ENCODE results near the gene STXBP6. TPM values are rescaled to one million over a fixed set of nuclear protein-coding genes. Genes with fewer than 3 reads are reported as not detected.

Gene STXBP6
- total RNA-seq, 1 donor from 2014 or later = 18.1 TPM

DNA sequence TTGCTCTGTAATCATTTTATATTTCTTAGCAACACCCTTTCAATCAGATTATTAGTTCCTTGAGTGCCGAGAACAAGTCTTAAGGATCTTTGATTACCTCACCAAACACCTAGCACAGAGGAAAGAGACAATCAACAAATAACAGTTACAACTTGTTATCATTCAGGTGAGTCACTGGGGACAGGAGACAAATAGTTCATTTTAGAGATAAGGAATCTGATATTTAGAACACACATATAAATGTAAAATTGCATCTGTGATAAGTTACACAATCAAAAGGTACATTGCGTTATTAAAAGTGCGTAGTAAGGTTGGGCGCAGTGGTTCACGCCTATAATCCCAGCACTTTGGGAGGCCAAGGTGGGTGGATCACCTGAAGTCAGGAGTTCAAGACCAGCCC is 5.1 kb upstream of the STXBP6 start:
- DNase-seq (ENCODE audit: low spot score) = no peak
- intact Hi-C loops (cut with DNase I) = no loop called here
- ATAC-seq = no peak

DNA sequence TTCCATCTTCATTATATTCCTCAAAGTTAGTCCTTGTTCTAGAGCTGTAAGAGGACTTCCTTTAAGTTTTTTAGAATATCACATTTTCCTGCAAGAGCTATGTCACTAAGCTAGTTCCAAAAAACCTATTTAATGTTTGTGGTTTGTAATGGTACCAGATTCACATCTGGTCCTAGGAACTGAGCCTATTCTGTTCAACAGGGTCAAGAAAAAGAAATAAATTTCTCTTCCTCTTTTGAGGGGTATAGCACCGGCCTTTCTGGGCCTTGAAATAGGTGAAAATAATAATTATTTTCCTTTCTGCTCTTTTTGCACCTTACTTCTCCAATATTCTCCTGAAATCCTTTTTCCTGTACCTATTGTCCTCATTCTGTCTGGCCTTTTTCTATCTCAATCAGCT is 3.6 kb upstream of the STXBP6 start:
- DNase-seq (ENCODE audit: low spot score) (no peak), ATAC-seq (no peak)
- intact Hi-C loops (cut with DNase I) = no loop called here

DNA sequence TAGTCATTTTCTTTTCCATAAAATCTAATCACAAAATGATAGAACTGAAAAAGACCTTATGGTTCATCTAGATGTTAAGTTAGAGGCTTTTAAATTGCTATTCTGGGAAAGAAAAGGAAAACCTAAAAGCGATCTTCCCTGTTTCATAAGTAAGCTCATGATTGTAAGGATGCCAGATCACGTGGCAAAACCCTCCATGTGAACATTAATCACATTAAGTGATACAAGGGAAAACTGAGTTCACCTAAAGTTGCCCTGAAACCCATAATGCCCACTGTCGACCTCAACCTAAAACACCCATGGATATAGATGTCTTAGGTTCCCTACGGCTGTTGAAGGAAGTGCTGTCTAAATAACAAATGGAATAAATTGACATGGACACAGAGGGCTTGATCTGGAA is 3.0 kb upstream of the STXBP6 start:
- intact Hi-C loops (cut with DNase I) = no loop called here
- no peak for DNase-seq (ENCODE audit: low spot score)
- no peak for ATAC-seq

DNA sequence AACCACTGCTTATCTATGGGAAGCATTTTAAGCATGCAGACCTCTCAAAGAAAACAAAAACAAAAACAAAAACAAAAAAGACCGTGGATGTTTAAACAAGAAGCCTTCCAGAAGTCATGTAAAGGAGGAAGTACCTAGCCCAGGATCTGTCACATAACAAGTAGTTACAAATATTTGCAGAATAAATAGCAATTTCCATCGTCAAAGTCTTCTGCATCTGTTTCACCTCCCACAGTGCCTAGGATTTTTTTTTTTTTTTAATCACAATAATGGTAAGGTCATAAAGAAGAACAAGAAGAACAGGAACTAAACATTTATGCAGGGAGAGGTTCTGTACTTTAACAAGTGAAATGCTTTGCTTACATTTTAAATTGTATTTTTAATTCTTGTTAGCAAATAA is 2.4 kb upstream of the STXBP6 start:
- ATAC-seq = no peak
- intact Hi-C loops (cut with DNase I) = no loop called here
- DNase-seq (ENCODE audit: low spot score) = no peak

DNA sequence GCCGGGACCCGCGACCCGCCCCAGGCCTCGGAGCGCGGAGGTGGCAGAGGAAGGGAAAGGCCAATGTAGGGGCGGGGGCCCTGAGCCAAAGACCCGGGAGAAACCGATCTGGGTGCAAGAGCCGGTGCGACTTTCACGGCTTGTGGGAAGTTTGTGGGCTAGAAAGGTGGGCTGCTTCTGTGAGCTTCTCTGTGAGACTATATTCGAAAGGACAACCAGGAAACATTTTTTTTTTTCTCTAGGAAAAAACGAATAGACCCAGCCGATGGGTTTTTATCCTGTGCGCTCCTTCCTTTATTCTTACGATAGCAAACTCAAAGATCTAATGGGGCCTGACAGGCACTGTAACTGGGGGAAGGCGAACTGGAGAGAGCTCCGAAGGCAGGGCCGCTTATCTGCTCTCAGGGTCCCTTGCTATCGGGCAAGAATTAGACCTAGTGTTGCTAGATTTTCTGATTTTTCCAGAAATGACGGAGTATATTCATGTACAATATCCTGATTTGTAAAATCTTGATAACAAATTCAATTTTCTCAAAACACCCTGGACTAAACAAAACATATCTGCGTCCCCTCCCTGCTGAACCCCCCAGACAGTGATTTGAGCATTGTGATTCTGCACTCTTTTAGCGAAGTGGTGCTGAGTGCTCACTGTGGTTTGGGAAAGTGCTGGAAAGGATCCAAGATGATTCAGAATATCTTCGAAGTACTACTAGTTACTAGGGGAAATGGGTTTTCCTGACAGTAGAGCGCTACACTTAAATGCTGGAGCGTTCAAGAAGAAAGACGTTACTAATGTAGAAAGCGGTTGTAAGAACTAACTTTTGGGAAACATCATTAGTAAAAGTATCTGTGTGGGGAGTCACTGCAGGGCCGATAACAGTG is 563 bp upstream of the STXBP6 start:
- ATAC-seq (no peak), DNase-seq (ENCODE audit: low spot score) (no peak)
- intact Hi-C loops (cut with DNase I) = no loop called here

DNA sequence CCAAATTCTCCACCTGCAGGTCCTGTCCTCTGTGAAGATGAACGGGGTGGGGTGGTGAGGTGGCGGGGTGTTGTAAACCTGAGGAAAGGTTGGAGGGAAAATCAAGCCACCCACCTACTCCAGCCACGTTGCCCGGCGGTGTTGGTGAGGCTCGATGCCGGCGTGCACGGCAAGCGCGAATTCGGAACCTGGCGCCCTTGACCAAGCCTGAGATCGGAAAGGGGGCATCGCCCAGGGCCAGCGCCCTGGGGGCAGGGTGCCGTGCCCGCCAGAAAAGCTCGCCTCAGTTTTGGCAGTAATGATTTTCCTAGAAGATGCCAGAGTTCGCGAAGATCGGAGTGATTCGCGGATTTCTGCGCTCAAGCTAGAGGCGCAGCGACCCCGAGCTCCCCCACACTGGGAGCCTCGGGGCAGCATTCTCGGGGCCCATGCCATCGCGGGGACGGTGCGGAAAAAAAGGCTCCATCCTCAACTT is 817 bp downstream of the STXBP6 start:
- intact Hi-C loops (cut with DNase I) = no loop called here

DNA sequence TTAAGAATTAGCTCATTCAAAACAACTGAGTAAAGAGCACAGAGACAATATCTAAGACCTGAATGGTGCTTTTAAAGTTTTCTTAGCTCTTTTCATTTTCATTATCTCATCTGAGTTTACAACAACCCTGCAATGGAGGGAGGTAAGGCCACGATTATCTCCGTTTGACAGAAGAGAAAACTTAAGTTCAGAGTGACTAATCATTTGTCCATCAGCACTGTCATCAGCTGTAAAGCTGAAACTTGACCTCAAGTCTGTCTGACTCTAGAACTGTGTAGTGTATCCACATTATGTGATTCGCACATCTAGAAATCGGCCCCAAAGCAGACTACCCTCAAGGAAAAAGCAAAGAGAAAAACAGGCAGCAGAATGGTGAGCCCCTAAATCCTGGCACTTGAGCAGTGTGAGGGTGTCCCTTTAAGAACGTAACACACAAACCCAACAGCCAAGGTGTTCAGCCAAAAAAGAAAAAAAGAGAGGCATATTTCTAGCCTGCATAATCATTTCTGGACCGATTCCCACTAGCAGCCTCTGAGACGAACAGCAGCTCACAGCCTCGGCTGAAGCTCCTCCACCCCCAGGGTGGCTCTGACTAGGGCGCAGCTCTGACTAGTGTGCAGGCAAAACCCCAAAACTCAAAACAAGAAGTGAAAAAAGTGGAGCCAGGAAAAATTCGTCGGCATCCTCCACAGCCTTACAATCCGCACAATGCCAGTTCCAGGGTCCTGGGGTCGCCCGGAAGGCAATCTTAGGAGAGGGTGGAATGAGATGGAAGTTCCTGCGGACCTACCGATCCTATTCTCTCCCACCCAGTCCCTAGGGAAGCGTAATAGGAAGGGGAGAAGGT is 1.6 kb downstream of the STXBP6 start:
- peak; percentile 61 for DNase-seq (ENCODE audit: low spot score)
- peak; percentile 85 for ATAC-seq
- intact Hi-C loops (cut with DNase I) = no loop called here

More for the DNA sequence above, 817 bp downstream of the STXBP6 start:
- ATAC-seq (no peak), DNase-seq (ENCODE audit: low spot score) (peak; percentile 62)

DNA sequence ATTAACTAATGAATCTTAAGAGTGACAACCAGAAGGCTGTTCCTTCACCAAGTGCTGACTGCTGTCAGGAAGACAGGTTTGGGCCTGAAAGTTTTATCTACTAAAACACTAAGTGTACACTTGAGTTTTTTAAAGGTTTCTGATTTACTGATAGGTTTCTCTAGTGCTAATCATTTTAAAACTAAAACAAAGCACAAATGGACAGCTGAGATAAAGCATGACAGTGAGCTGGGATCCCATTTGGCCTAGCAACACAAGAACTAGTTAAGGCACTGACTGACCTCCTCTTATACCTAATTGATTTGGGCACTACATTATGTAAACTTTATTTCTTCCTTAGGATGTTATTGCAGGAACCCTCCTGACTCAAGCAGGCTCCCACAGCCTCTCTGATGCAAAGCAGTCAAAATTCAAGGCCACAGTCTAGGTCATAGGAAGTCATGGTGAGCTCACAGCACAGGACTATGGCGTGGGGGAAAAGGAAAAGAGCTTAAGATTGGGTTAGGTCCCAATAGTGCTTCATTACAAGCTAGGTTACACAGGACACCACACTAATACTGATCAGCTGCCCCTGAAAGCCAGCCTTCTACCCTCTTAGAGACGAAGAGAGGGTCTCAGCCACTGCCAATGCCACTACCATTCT is 3.5 kb downstream of the STXBP6 start:
- intact Hi-C loops (cut with DNase I) = no loop called here
- DNase-seq (ENCODE audit: low spot score) = no peak
- no peak for ATAC-seq

DNA sequence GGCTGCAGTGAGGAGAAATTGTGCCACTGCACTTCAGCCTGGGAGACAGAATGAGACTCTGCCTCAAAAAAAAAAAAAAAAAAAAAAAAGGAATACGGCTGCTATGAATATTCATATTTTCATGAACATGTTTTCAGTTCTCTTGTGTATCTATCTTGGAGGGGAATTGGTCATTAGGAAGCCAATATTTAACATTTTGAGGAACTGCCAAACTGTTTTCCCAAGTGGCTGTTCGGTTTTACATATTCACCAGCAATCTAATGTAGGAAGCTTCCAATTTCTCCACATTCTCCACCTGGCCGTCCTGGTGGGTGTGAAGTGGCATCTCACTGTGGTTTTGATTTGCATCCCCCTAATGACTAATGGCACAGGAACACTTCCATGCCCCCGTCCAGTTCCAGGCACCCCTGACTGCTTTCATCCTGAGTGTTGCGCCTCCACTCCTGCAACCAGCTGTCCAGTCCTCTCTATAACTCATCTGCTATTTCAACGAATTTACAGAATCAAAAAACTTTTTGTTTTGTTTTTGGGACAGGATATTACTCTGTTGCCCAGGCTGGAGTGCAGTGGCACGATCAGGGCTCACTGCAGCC is 5.7 kb downstream of the STXBP6 start:
- ATAC-seq (no peak), DNase-seq (ENCODE audit: low spot score) (no peak)
- intact Hi-C loops (cut with DNase I) = no loop called here

DNA sequence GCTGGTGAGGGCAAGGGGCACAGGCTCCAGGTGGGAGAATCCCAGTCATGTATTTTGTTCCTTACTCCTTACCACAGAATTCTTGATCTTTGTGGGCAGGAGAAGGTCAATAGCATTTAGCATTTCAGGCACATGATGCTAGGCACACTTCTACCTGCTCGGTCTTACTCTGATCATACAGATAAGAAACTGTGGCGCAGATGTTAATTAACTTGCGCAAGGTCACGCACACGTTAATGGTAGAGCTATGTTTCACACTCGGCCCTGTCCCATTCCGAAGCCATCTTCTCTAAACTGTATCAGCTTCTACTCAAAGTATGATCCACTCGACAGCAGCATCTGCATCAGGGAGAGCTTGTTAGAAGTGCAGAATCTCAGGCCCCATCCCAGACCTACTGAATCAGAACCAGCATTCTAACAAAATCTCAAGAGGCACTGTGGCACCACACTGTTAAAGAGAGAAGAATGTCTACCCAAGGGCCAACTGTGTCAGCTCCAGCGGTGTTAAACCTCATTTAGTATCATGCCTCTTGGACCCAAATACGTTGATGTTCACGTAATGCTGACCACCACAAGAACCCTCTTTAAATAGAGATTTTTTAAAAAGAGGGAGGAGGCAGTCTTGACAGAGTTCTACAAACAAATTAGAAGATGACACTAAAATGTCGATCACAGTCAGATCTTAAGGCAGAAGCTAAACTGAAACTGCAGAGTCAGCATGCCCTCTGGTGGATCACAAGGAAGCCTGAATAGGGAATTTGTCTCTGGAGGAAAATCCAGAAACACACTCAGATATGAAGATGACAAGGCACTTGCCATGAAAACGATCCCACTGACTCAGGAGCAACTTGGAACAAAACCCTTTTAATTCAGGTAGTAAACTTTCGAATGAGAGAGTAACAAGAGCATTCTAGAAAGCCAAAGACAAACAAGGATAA is 7.3 kb downstream of the STXBP6 start:
- no peak for DNase-seq (ENCODE audit: low spot score)
- ATAC-seq = peak; percentile 79
- intact Hi-C loops (cut with DNase I) = no loop called here

DNA sequence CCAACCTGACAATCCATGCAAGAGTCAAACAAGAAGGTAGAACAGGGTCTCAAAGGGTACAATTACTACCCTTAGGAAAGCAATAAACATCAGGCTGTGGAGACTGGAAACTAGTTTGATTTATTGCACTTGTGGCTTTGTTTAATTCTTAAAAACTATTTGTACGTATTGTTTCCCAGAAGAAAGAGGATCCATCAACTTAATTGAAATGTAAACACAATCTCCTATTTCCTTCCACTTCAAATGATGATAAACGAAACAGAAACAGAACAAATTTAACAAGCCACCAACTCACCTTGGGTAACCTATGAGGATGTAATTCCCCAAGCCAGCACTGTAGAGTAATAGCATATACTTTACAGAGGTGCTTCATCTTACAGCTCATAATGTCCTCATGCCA is 8.0 kb downstream of the STXBP6 start:
- DNase-seq (ENCODE audit: low spot score) = no peak
- ATAC-seq = no peak
- intact Hi-C loops (cut with DNase I) = no loop called here

DNA sequence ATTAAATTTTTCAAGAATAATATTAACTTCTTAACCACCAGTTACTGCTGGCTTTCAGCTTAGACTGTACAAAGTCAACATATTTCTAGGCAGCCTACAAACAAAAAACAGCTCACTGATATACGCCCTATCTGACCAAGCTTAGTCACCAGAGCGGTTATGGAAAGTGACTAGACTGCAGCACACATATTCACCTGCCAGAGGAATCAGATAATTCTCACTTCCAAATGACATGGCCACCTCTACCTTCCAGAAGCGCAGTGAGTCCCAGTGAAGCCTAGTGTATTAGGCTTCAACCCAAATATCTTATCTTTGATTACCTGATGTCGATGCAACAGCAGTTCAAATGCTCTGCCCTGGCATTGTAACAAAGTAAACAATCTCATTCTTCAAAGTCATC is 8.5 kb downstream of the STXBP6 start:
- ATAC-seq (no peak), DNase-seq (ENCODE audit: low spot score) (no peak)
- intact Hi-C loops (cut with DNase I) = no loop called here

DNA sequence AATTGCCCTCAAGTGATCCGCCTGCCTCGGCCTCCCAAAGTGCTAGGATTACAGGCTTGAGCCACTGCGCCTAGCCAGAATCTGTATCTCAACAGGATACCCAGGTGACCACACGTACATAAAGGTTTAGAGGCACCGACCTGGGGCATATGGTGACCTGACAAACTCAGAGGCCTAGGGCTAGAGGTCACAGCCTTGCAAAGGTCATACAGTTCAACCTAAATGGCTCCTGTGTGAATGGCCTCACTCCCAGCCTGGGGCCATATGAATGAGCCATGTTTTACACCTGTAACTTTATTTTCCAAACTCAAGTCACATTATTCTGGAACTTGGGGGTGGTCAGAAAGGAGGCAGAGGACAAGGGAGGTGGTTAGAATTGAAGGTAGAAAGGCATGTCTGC is 10.0 kb downstream of the STXBP6 start:
- DNase-seq (ENCODE audit: low spot score) (no peak), ATAC-seq (no peak)
- intact Hi-C loops (cut with DNase I) = no loop called here

DNA sequence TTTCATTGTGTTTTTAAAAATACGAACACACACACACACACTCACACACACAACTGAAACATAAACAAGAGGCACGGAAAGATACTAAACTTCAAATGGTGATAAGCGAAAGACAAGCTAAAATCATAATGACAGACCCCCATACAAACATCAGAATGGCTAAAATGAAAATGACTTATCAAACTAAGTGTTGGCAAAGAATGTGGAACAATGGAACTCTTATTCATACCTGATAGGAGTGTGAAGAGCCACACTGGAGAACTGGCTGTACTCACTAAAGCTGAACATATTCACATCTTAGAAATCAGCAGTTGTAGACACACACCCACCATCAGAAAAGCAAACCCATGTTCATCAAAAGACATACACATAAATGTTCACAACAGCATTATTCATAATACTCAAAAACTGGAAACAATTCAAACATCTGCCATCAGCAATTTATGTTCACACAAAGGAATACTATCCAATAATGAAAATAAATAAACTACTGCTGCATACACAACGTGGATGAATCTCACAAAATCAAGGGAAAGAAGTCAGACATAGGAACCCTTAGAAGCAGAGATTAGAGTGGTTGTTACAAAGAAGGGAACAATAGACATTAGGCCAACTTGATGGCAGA is 11.8 kb downstream of the STXBP6 start:
- intact Hi-C loops (cut with DNase I) = no loop called here

DNA sequence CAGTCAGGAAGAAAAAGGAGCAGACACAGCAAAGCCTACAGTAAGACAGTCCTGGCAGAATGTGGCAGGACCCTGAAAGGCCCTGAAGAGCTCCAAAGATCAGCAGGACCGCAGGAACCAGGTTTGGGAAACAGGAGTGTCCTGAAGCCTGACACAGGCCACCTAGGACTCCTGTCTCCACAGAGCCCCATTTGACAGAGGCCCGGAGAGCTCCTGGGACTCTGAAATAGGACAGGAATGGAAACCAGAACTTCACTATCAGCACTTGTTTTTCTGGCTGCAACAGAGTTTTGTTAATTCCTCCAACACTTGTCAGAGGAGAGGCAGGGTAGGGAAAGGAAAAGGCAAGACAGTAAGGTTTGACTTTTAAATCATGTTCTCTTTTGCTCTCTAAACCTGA is 12.9 kb downstream of the STXBP6 start:
- DNase-seq (ENCODE audit: low spot score) (no peak), ATAC-seq (no peak)
- intact Hi-C loops (cut with DNase I) = no loop called here

More for the DNA sequence above, 11.8 kb downstream of the STXBP6 start:
- ATAC-seq = no peak
- DNase-seq (ENCODE audit: low spot score) = no peak

DNA sequence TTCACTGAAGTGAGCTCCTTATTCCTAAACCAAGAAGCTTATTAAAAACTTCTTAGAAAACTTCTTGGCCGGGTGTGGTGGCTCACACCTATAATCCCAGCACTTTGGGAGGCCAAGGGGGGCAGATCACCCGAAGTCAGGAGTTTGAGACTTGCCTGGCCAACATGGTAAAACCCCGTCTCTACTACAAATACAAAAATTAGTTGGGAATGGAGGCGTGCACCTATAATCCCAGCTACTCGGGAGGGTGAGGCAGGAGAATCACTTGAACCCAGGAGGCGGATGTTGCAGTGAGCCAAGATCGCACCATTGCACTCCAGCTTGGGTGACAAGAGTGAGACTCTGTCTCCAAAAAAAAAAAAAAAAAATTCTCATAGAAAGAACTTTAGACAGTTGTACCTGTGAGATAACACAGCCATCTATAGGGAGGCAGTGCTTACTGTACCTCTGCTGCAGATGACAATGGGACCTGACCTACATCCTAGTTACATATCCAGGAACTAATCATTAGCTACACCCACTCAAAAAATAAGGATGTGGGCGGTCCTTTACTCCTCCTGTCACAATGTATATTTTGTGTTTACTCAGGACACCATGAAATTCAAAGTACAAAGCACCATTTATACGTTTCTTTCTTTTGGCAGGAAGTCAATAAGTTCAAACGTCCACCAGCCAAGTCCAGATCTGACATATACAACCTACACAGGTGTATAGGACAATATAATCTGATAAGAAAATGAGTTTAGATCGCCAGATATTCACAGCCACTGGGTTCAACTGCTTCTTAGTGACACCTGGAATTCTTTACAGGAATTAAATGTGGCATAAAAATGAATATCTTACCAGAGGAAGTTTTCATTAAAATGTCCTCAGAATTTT is 14.9 kb downstream of the STXBP6 start:
- ATAC-seq = no peak

DNA sequence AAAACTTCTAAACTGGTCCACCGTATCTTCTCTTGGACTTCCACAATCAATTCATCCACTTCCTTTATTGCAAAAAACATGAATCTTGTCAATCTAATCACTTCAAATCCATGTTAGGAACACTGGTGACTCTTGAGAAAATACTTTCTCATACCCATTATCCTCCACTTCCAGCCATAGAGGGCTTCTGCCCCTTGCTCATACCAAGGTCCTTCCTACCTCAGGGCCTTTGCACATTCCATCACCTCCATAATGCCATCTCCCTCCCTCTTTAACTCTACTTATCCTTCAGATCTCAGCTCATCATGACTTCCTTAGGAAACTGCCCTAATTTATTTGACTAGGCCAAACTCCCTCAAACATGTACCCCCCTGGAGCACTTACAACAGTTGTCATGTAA is 16.6 kb downstream of the STXBP6 start:
- ATAC-seq (no peak), DNase-seq (ENCODE audit: low spot score) (no peak)
- intact Hi-C loops (cut with DNase I) = no loop called here

More for the DNA sequence above, 14.9 kb downstream of the STXBP6 start:
- intact Hi-C loops (cut with DNase I) = no loop called here
- no peak for DNase-seq (ENCODE audit: low spot score)
